Heart left ventricle (tissue), 16 donors: ENCODE data around the gene AGER. TPM values are rescaled to one million over a fixed set of nuclear protein-coding genes. Genes with fewer than 3 reads are reported as not detected.

Experiments
- ATAC-seq, 4 donors: fragments of 200-7000 bp; cut with Tn5 transposase; one replicate each; pipeline ENCODE4 v1.9.1; 2020 to 2022; ENCODE audit warnings: moderate library complexity in 4 of 4, mild to moderate bottlenecking in 3 of 4, moderate number of reproducible peaks in 1 of 4
- DNase-seq, 5 donors: peaks; one replicate each; pipeline ENCODE4 v3.0.0-alpha.2; 2020
- H3K27ac ChIP-seq, 12 donors: fragments of 200-600 bp; sonication (generic) in 4 of 12; one replicate each; pipeline versions ENCODE4 v1.5.0 to v1.8.0; 2016 to 2022; ENCODE audit warnings: mild to moderate bottlenecking in 2 of 12
- H3K27me3 ChIP-seq, 9 donors: fragments of 200-600 bp; sonication (generic) in 2 of 9; one replicate each; pipeline versions ENCODE4 v1.5.1 to v1.8.0; 2016 to 2022; ENCODE audit warnings: mild to moderate bottlenecking in 3 of 9
- H3K36me3 ChIP-seq, 9 donors: fragments of 200-600 bp; sonication (generic) in 2 of 9; one replicate each; pipeline versions ENCODE4 v1.5.0 to v1.8.0; 2018 to 2022; ENCODE audit warnings: mild to moderate bottlenecking in 2 of 9
- H3K4me1 ChIP-seq, 12 donors: fragments of 200-600 bp; sonication (generic) in 4 of 12; one replicate each; pipeline versions ENCODE4 v1.5.0 to v1.8.0; 2016 to 2022; ENCODE audit warnings: mild to moderate bottlenecking in 3 of 12
- H3K4me3 ChIP-seq, 12 donors: fragments of 200-600 bp; sonication (generic) in 4 of 12; one replicate each; pipeline versions ENCODE4 v1.5.0 to v1.8.0; 2017 to 2022; ENCODE audit warnings: mild to moderate bottlenecking in 9 of 12, moderate library complexity in 4 of 12
- H3K9me3 ChIP-seq, 12 donors: fragments of 200-600 bp; sonication (generic) in 4 of 12; one replicate each; pipeline versions ENCODE4 v1.5.0 to v1.8.0; 2016 to 2022; ENCODE audit warnings: mild to moderate bottlenecking in 1 of 12
- CTCF ChIP-seq, 12 donors: fragments of 200-600 bp; sonication (generic) in 4 of 12; IDR thresholded peaks; one replicate each; pipeline versions ENCODE4 v1.5.0 to v1.8.0; 2018 to 2022; ENCODE audit warnings: antibody characterized with exemption in 12 of 12, mild to moderate bottlenecking in 5 of 12
- POLR2A ChIP-seq, 2 donors: fragments of 450-650 bp; IDR thresholded peaks; one replicate each; pipeline ENCODE4 v1.6.1; 2017; ENCODE audit warnings: antibody characterized with exemption in 2 of 2, mild to moderate bottlenecking in 2 of 2, moderate library complexity in 2 of 2
- WGBS, 4 donors: extraction: QIAGEN DNeasy Blood & Tissue Kit in 2 of 4; methylation state at CpG; one replicate each; pipeline versions ENCODE4 v1.1.5 to v1.1.7; 2013 to 2018; 5-methylcytosine and 5-hydroxymethylcytosine counted together
- intact Hi-C, 10 donors: fragments of 100-400 bp; cut with DNase I; formaldehyde crosslinking; loops; one replicate each; pipeline versions ENCODE4 v1.11.1 to v1.14.2; 2022
- polyA plus RNA-seq, 2 donors: library from polyadenylated mRNA; stranded (reverse); fragments of 200-250 nt; gene quantifications; one replicate each; pipeline ENCODE4 v1.2.3, GENCODE V29; 2013
- total RNA-seq, 9 donors: library from RNA; depleted of rRNA in 2 of 9; stranded (reverse); fragments of >200 nt in 2 of 9; fragmentation: NEBNext Ultra II Directional in 3 of 9; extraction: Animal tissue kit (Norgen Biotek cat#: 25700) in 3 of 9; gene quantifications; one replicate each; pipeline versions ENCODE4 v1.1.0 to v1.2.4, GENCODE V29; 2016 to 2023
- donor health status: ischemic (EF 13 %, LVEDD 7.1; RV severe dilation, severe dysfunction).
- donor health status: healthy with polysubstance abuse.
- donor health status: DM: no; HTN: yes; CAD: no.
- donor health status: DM: no; HTN: no; CAD: no.
- donor health status: ischemic (EF 25% LVEDD 6.9; RV normal size, moderate dysfunction).
- donor health status: ischemic (EF 25% LVEDD 5.7; RV mildly dilated, moderate dysfunction).
- donor health status: healthy.
- donor health status: DM: yes; HTN: yes; CAD: no.
- donor health status: ischemic (EF 35%, LVEDD 5.7; RV mildly dilated, moderate dysfunction).
- donor health status: nonischemic (EF 11% LVEDD 7.7; RV severe dilation, severe dysfunction).
- donor health status: DM: yes; HTN: yes; CAD: no.
- donor health status: PGD.
- donor health status: ischemic (EF 29% LVEDD 5.4; RV normal size, mild dysfunction).
- donor health status: nonischemic (EF 23%, LVEDD 6.1; RV moderate dilation, normal function).

The AGER gene
- total and polyA plus RNA-seq, 11 donors = 0.69 to 5.7 (median 1.7) TPM; not detected in 1

GRCh38 chr6:32174416-32174815 lies 9.6 kb downstream of the AGER start:
- H3K27me3 ChIP-seq = no peaks in the 10 kb centered on the region
- ATAC-seq (no peak), DNase-seq (no peak)
- H3K36me3 ChIP-seq = peaks cover 0 to 23% (median 19%) of the 10 kb centered on the region in 9 donors
- TF ChIP-seq CTCF (IDR thresholded peaks at IDR 0.05) (no peak), POLR2A (IDR thresholded peaks at IDR 0.05) (no peak)
- H3K27ac ChIP-seq = no peak overlapping the region
- intact Hi-C loops = loop anchor here in 2 of 10 donors (10.0 kb wide), 1 partner anchor 510 kb away; the partner anchor contains the start of genes C6orf47 (in 2 of the 2), CSNK2B (in 2 of the 2), GPANK1 (in 2 of the 2) and LY6G5B (in 2 of the 2)
- H3K9me3 ChIP-seq = no peaks in the 10 kb centered on the region
- H3K4me1 ChIP-seq = peaks cover 5 to 48% (median 29%) of the 10 kb centered on the region in 12 donors
- H3K4me3 ChIP-seq = peak overlapping the region in 5 of 12 donors; percentile 81 to 98 (median 88)
- 82 to 90% (median 83%) methylated on average over 1 of the region's 1 CpG for WGBS, 4 donors

GRCh38 chr6:32173051-32173727 lies 10.9 kb downstream of the AGER start:
- no peaks in the 10 kb centered on the region for H3K9me3 ChIP-seq
- peaks cover 0 to 33% (median 31%) of the 10 kb centered on the region in 9 donors for H3K36me3 ChIP-seq
- intact Hi-C loops = loop anchor here in 2 of 10 donors (10.0 kb wide), 1 partner anchor 508 kb away; the partner anchor contains the start of genes C6orf47 (in 2 of the 2), CSNK2B (in 2 of the 2), GPANK1 (in 2 of the 2) and LY6G5B (in 2 of the 2)
- DNase-seq (no peak), ATAC-seq (no peak)
- peaks cover 5 to 39% (median 22%) of the 10 kb centered on the region in 12 donors for H3K4me1 ChIP-seq
- WGBS, 4 donors = 80 to 88% (median 84%) methylated on average over 4 of the region's 4 CpGs
- H3K27ac ChIP-seq = no peak overlapping the region
- no peaks in the 10 kb centered on the region for H3K27me3 ChIP-seq
- no peak for TF ChIP-seq POLR2A (IDR thresholded peaks at IDR 0.05)
- TF ChIP-seq CTCF (IDR thresholded peaks at IDR 0.05) = no peak
- H3K4me3 ChIP-seq = no peak overlapping the region

- no peak overlapping the region for H3K4me3 ChIP-seq
- ATAC-seq (no peak), DNase-seq (no peak)
- peaks cover 0 to 28% (median 12%) of the 10 kb centered on the region in 12 donors for H3K4me1 ChIP-seq
- H3K27me3 ChIP-seq = no peaks in the 10 kb centered on the region
- H3K9me3 ChIP-seq = no peaks in the 10 kb centered on the region
- TF ChIP-seq POLR2A (IDR thresholded peaks at IDR 0.05) (no peak), CTCF (IDR thresholded peaks at IDR 0.05) (no peak)
- intact Hi-C loops = loop anchor here in 2 of 10 donors (10.0 kb wide), 1 partner anchor 506 kb away; the partner anchor contains the start of genes C6orf47 (in 2 of the 2), CSNK2B (in 2 of the 2), GPANK1 (in 2 of the 2) and LY6G5B (in 2 of the 2)
- peaks cover 0 to 53% (median 49%) of the 10 kb centered on the region in 9 donors for H3K36me3 ChIP-seq
- H3K27ac ChIP-seq = no peak overlapping the region
- WGBS, 4 donors = 91 to 96% (median 94%) methylated on average over 6 of the region's 6 CpGs
Observed at GRCh38 chr6:32171234-32171633, 12.8 kb downstream of the AGER start.

- peaks cover 0 to 60% (median 55%) of the 10 kb centered on the region in 9 donors for H3K36me3 ChIP-seq
- intact Hi-C loops = loop anchor here in 2 of 10 donors (10.0 kb wide), 1 partner anchor 505 kb away; the partner anchor contains the start of genes C6orf47 (in 2 of the 2), CSNK2B (in 2 of the 2), GPANK1 (in 2 of the 2) and LY6G5B (in 2 of the 2)
Observed at GRCh38 chr6:32170294-32170693, 13.8 kb downstream of the AGER start.

More at GRCh38 chr6:32170294-32170693, 13.8 kb downstream of the AGER start:
- WGBS, 4 donors = 92 to 96% (median 93%) methylated on average over 10 to 11 of the region's 11 CpGs
- H3K4me1 ChIP-seq = peaks cover 0 to 25% (median 9%) of the 10 kb centered on the region in 12 donors
- H3K27ac ChIP-seq = no peak overlapping the region
- no peak for ATAC-seq
- no peak for DNase-seq
- no peak for TF ChIP-seq CTCF (IDR thresholded peaks at IDR 0.05)
- TF ChIP-seq POLR2A (IDR thresholded peaks at IDR 0.05) = no peak
- H3K9me3 ChIP-seq = no peaks in the 10 kb centered on the region
- no peaks in the 10 kb centered on the region for H3K27me3 ChIP-seq
- no peak overlapping the region for H3K4me3 ChIP-seq
